Neuronal stem cell (in vitro differentiated cells): ENCODE measurements around the gene RAB40C.

Source experiments
- DNase-seq: peaks from one replicate; pipeline ENCODE4 v3.0.0-alpha.2; 2013; ENCODE audit warnings: low spot score
- H2AFZ ChIP-seq: one replicate; pipeline ENCODE4 v1.6.1; 2013; ENCODE audit warnings: mild to moderate bottlenecking, low read length, inconsistent platforms
- H2AK5ac ChIP-seq: 2 replicates; pipeline ENCODE4 v1.6.1; 2013; ENCODE audit warnings: low read depth, mild to moderate bottlenecking, inconsistent platforms, low read length, moderate library complexity, mixed read lengths
- H2BK120ac ChIP-seq: 2 replicates; pipeline ENCODE4 v1.6.1; 2013; ENCODE audit warnings: low read depth, mild to moderate bottlenecking, inconsistent platforms, low read length, moderate library complexity, mixed read lengths
- H2BK12ac ChIP-seq: one replicate; pipeline ENCODE4 v1.6.1; 2013; ENCODE audit warnings: low read length, inconsistent platforms
- H2BK15ac ChIP-seq: 2 replicates; pipeline ENCODE4 v1.6.1; 2013; ENCODE audit warnings: mild to moderate bottlenecking, low read length, inconsistent platforms, mixed read lengths
- H2BK5ac ChIP-seq: one replicate; pipeline ENCODE4 v1.6.1; 2013; ENCODE audit warnings: inconsistent platforms, mild to moderate bottlenecking, low read length, moderate library complexity
- H3K14ac ChIP-seq: one replicate; pipeline ENCODE4 v1.6.1; 2013; ENCODE audit warnings: low read length, inconsistent platforms
- H3K18ac ChIP-seq: 2 replicates; pipeline ENCODE4 v1.6.1; 2013; ENCODE audit warnings: low read length, inconsistent platforms
- H3K23ac ChIP-seq: 2 replicates; pipeline ENCODE4 v1.6.1; 2013; ENCODE audit warnings: low read depth, mild to moderate bottlenecking, mixed read lengths, low read length, inconsistent platforms; ENCODE audit not compliant: poor library complexity
- H3K27ac ChIP-seq: replicated peaks from 3 replicates; pipeline ENCODE4 v1.5.1; 2013; ENCODE audit warnings: low read length, inconsistent platforms
- H3K27me3 ChIP-seq, 3 experiments: 2 replicates each; pipeline ENCODE4 v1.6.1; 2013; ENCODE audit warnings: low read length in 3 of 3, mild to moderate bottlenecking in 2 of 3, inconsistent platforms in 1 of 3, low read depth in 1 of 3, mixed read lengths in 1 of 3, moderate library complexity in 1 of 3; ENCODE audit not compliant: control insufficient read depth in 3 of 3, insufficient read depth in 3 of 3
- H3K36me3 ChIP-seq, 2 donors: replicated peaks in 1 of 2; 2 replicates each; pipeline ENCODE4 v1.6.1; 2013; ENCODE audit warnings: low read length in 2 of 2; ENCODE audit not compliant: control insufficient read depth in 2 of 2, insufficient read depth in 2 of 2
- H3K4ac ChIP-seq: 2 replicates; pipeline ENCODE4 v1.6.1; 2013; ENCODE audit warnings: inconsistent platforms, mild to moderate bottlenecking, low read length, moderate library complexity
- H3K4me1 ChIP-seq, 2 donors: 1 replicate in 1 of 2; 2 replicates in 1 of 2; pipeline ENCODE4 v1.6.1; 2013; ENCODE audit warnings: low read length in 2 of 2, low read depth in 1 of 2; ENCODE audit not compliant: control insufficient read depth in 2 of 2, insufficient read depth in 1 of 2
- H3K4me2 ChIP-seq: one replicate; pipeline ENCODE4 v1.6.1; 2013; ENCODE audit warnings: mild to moderate bottlenecking, low read length, inconsistent platforms; ENCODE audit not compliant: insufficient read depth, poor library complexity, severe bottlenecking
- H3K4me3 ChIP-seq, 2 donors: 2 replicates each; pipeline ENCODE4 v1.5.1; 2013; ENCODE audit warnings: low read length in 2 of 2, mild to moderate bottlenecking in 2 of 2, inconsistent platforms in 1 of 2, moderate library complexity in 1 of 2
- H3K79me1 ChIP-seq: one replicate; pipeline ENCODE4 v1.6.1; 2013; ENCODE audit warnings: low read depth, mild to moderate bottlenecking, inconsistent platforms, low read length, moderate library complexity
- H3K9ac ChIP-seq: one replicate; pipeline ENCODE4 v1.6.1; 2013; ENCODE audit warnings: mild to moderate bottlenecking, low read depth, low read length, inconsistent platforms; ENCODE audit not compliant: poor library complexity
- H3K9me3 ChIP-seq, 2 donors: replicated peaks in 1 of 2; 2 replicates each; pipeline versions ENCODE3 to v1.6.1; 2013; ENCODE audit warnings: low read length in 2 of 2, mild to moderate bottlenecking in 2 of 2, inconsistent platforms in 1 of 2, low read depth in 1 of 2, mixed read lengths in 1 of 2, moderate library complexity in 1 of 2; ENCODE audit not compliant: control insufficient read depth in 2 of 2, insufficient read depth in 1 of 2
- H4K8ac ChIP-seq: one replicate; pipeline ENCODE4 v1.6.1; 2013; ENCODE audit warnings: low read depth, mild to moderate bottlenecking, inconsistent platforms, low read length, moderate library complexity
- H4K91ac ChIP-seq: one replicate; pipeline ENCODE4 v1.6.1; 2013; ENCODE audit warnings: low read length, low read depth, mild to moderate bottlenecking, inconsistent platforms; ENCODE audit not compliant: poor library complexity
- WGBS, 2 donors: extraction: QIAGEN DNeasy Blood & Tissue Kit; methylation state at CpG; one replicate each; pipeline ENCODE4 v1.1.7; 2013; ENCODE audit warnings: missing lambda C conversion rate in 2 of 2, mixed read lengths in 1 of 2; ENCODE audit not compliant: insufficient read length in 2 of 2, insufficient replicate concordance in 1 of 2; ENCODE audit errors: extremely low coverage in 2 of 2; 5-methylcytosine and 5-hydroxymethylcytosine counted together

RAB40C gene

DNA sequence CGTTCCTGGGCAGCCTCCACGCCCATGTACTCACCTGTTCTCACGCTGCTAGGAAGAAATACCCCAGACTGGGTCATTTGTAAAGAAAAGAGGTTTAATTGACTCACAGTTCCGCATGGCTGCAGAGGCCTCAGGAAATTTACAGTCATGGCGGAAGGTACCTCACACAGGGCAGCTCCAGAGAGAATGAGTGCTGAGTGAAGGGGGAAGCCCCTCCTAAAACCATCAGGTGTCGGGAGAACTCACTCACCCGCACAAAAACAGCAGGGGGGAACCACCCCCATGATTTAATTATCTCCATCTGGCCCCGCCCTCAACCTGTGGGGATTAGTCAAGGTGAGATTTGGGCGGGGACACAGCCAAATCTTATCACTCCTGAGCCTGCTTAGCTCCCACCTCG is 18.2 kb downstream of the RAB40C start:
- H3K9ac ChIP-seq, result no peak overlapping the region
- no peak for DNase-seq
- H3K18ac ChIP-seq, result no peak overlapping the region
- no peak overlapping the region for H2AFZ ChIP-seq
- no peak overlapping the region for H2BK120ac ChIP-seq
- H2BK5ac ChIP-seq, result no peak overlapping the region
- no peak overlapping the region for H4K8ac ChIP-seq
- no CpG with 5 or more reads among the region's 10 CpGs for WGBS, 2 donors
- no peak overlapping the region for H2AK5ac ChIP-seq
- H3K9me3 ChIP-seq, result peaks cover 11 to 24% of the 10 kb centered on the region in 2 donors
- no peaks in the 10 kb centered on the region for H3K4me1 ChIP-seq
- no peak overlapping the region for H3K4me3 ChIP-seq
- no peak overlapping the region for H4K91ac ChIP-seq
- H3K4me2 ChIP-seq, result no peak overlapping the region
- H3K4ac ChIP-seq, result no peak overlapping the region
- no peak overlapping the region for H3K23ac ChIP-seq
- peaks cover 0 to 2% of the 10 kb centered on the region in 2 donors for H3K36me3 ChIP-seq
- H2BK15ac ChIP-seq, result no peak overlapping the region
- H3K14ac ChIP-seq, result no peak overlapping the region
- H2BK12ac ChIP-seq, result no peak overlapping the region
- no peaks in the 10 kb centered on the region for H3K27me3 ChIP-seq
- H3K79me1 ChIP-seq, result peaks cover 11% of the 10 kb centered on the region
- no peak overlapping the region for H3K27ac ChIP-seq

DNA sequence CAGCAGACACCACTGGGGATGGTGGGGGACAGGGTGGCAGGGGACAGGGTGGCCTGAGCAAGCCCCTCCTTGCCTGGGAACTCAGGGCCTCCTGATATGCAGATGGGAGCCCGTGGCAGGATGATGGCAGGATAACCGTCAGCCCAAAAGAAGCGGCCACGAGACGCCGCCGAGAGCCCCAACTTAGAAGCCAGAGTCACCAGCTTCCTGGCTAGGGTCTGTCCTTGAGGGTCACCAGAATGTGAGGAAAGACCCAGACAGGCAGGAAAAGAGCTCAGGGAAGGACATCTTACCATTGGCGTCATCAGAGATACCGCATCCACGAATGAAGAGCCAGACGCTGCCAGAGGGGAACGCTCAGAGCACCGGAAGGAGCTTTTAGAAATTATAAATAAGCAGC is 19.4 kb downstream of the RAB40C start:
- H3K14ac ChIP-seq, result peak overlapping the region; percentile 17
- no peaks in the 10 kb centered on the region for H3K4me1 ChIP-seq

DNA sequence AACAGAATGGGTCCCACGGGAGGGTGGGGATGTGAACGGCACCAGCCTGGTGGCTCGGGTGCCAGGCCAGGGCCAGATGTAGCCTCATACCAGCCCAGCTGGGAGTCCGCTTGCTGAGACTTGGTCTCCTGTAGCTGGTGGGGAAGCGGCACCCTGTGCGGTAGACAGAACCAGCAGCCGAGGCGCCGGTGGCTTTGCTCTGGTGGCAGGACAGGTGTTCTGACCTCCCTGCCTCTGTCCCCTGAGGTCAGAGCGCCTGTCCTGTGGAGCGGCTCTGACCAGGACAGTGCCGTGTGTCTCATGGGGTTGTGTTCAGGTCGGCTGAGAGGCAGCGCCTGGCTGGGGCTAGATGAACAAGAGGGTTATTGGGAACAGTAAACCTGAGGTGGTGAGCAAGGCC is 20.1 kb downstream of the RAB40C start:
- Histone ChIP-seq H3K27me3 (no peaks in the 10 kb centered on the region), H3K79me1 (peaks cover 17% of the 10 kb centered on the region), H3K9me3 (peaks cover 10 to 19% of the 10 kb centered on the region in 2 donors), H3K4me3 (no peak overlapping the region), H3K36me3 (peaks cover 2 to 11% of the 10 kb centered on the region in 2 donors), H2BK120ac (no peak overlapping the region), H3K18ac (no peak overlapping the region), H3K4me2 (no peak overlapping the region), H2AK5ac (no peak overlapping the region), H2BK15ac (no peak overlapping the region), H2AFZ (no peak overlapping the region), H3K14ac (no peak overlapping the region), H3K4me1 (no peaks in the 10 kb centered on the region), H4K91ac (no peak overlapping the region), H3K27ac (no peak overlapping the region), H3K4ac (no peak overlapping the region), H4K8ac (no peak overlapping the region), H3K23ac (no peak overlapping the region), H2BK12ac (no peak overlapping the region), H2BK5ac (no peak overlapping the region), H3K9ac (no peak overlapping the region)
- DNase-seq, result no peak
- no CpG with 5 or more reads among the region's 14 CpGs for WGBS, 2 donors

More for the DNA sequence above, 19.4 kb downstream of the RAB40C start:
- Histone ChIP-seq H2BK120ac (peak overlapping the region; percentile 61), H3K9ac (no peak overlapping the region), H3K27me3 (no peaks in the 10 kb centered on the region), H2AFZ (no peak overlapping the region), H3K4me2 (no peak overlapping the region), H3K4ac (no peak overlapping the region), H2BK15ac (no peak overlapping the region), H3K79me1 (peaks cover 14% of the 10 kb centered on the region), H3K9me3 (peaks cover 9 to 25% of the 10 kb centered on the region in 2 donors), H2AK5ac (no peak overlapping the region), H3K27ac (no peak overlapping the region), H4K8ac (no peak overlapping the region), H3K18ac (no peak overlapping the region), H3K23ac (peak overlapping the region; percentile 55), H4K91ac (no peak overlapping the region), H3K36me3 (peaks cover 2 to 7% of the 10 kb centered on the region in 2 donors), H2BK5ac (no peak overlapping the region), H3K4me3 (no peak overlapping the region), H2BK12ac (no peak overlapping the region)
- WGBS, 2 donors, result no CpG with 5 or more reads among the region's 13 CpGs
- DNase-seq, result no peak

DNA sequence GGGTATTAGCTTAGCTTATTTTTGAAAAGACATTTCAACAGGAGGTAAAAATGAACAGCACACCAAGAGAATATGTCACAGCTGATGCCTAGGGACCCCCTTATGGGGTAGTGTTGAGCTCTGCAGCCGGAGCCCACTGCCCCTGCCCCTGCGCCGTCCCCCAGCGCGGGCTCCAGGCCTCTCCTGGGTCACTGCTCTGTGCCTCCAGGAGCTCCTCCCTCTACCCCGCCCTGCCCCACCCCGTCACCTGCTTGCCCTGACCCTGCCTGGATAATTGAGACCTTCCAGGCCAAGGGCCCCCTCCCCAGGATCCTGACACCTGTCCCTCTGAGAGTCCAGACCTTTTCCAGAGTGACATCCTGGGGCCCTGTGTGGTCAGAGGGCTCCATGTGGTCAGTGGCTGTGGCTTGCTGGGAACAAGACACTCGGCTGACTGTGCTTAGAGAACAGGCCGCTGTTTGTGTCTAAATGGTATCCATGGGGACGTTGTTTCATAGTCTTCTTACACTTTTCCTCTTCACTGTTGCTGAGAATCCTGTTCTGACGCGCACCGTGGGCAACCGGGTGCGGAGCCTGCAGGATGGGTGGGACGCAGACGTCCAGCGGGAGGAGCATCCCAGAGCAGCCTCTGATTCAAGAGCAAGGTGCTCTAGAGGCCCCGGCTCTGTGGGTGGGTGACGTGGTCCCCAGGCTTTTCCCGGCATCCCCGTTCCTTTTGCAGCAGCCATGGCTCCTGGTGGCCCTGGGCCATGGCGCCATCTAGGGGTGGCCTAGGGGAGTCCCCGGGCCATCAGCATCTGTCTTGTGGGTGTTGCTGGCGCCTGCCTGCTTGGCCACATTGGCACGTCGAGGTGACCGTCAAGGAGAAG is 20.9 kb downstream of the RAB40C start:
- H2AFZ ChIP-seq, result no peak overlapping the region
- H2AK5ac ChIP-seq, result no peak overlapping the region
- no peak overlapping the region for H3K4me2 ChIP-seq
- peaks cover 5 to 11% of the 10 kb centered on the region in 2 donors for H3K9me3 ChIP-seq
- H3K27me3 ChIP-seq, result no peaks in the 10 kb centered on the region
- no peaks in the 10 kb centered on the region for H3K4me1 ChIP-seq
- peaks cover 1 to 11% of the 10 kb centered on the region in 2 donors for H3K36me3 ChIP-seq
- peak overlapping the region; percentile 80 for H3K18ac ChIP-seq
- no peak overlapping the region for H2BK15ac ChIP-seq
- no peak overlapping the region for H3K23ac ChIP-seq
- H2BK12ac ChIP-seq, result no peak overlapping the region
- WGBS, 2 donors, result no CpG with 5 or more reads among the region's 28 CpGs
- H3K79me1 ChIP-seq, result peaks cover 15% of the 10 kb centered on the region
- H2BK5ac ChIP-seq, result no peak overlapping the region
- H3K27ac ChIP-seq, result no peak overlapping the region
- H3K4ac ChIP-seq, result no peak overlapping the region
- H4K8ac ChIP-seq, result no peak overlapping the region
- no peak for DNase-seq
- no peak overlapping the region for H3K9ac ChIP-seq
- no peak overlapping the region for H3K14ac ChIP-seq
- no peak overlapping the region for H2BK120ac ChIP-seq
- no peak overlapping the region for H3K4me3 ChIP-seq
- H4K91ac ChIP-seq, result no peak overlapping the region
